K562 (cell line): Measurements from ENCODE around the gene CDKN2AIP. TPM values are rescaled to one million over a fixed set of nuclear protein-coding genes. Genes with fewer than 3 reads are reported as not detected.

Source experiments
- polyA plus RNA-seq, 8 experiments: library from polyadenylated mRNA; depleted of rRNA in 4 of 8; stranded (reverse) in 5 of 8; unstranded in 3 of 8; fragments of >200 nt; fragmentation: Nextera tagmentation in 2 of 8; fragmentation: Illumina TruSeq in 1 of 8; extraction: Ambion mirVana in 2 of 8; extraction: Trizol in 1 of 8; gene quantifications; 2 replicates each; pipeline versions ENCODE4 v1.2.1 to v1.2.3, GENCODE V29; 2011 to 2014; ENCODE audit warnings: inconsistent platforms in 1 of 8, missing spikeins in 1 of 8
- total RNA-seq, 7 experiments: library from RNA; depleted of rRNA in 6 of 7; stranded (reverse); fragments of >200 nt in 6 of 7; fragmentation: Illumina TruSeq in 2 of 7; extraction: Trizol in 2 of 7; gene quantifications; 2 replicates each; pipeline versions ENCODE4 v1.2.1 to v1.2.3, GENCODE V29; 2011 to 2021; ENCODE audit warnings: low replicate concordance in 1 of 7

Gene CDKN2AIP
- total and polyA plus RNA-seq, 9 of the 15 experiments (the other 6 are each of a cell fraction or from before 2014, with no cell fraction given), result 5.9 to 22.0 (median 19.7) TPM

Other genes with a start within 250 kb of the CDKN2AIP start
- not detected in 2 replicates for gene CLDN22, start 124.4 kb upstream of the CDKN2AIP start, total RNA-seq (2014; rRNA removed)
- gene CLDN22, start 124.4 kb upstream of the CDKN2AIP start, total RNA-seq (2014; rRNA removed; fragmentation: Illumina TruSeq; extraction: Trizol), result not detected in 2 replicates
- not detected in 2 replicates for gene CLDN22, start 124.4 kb upstream of the CDKN2AIP start, total RNA-seq (2015; rRNA removed; fragmentation: Illumina TruSeq; extraction: Trizol)
- gene CLDN22, start 124.4 kb upstream of the CDKN2AIP start, total RNA-seq (2021), result not detected in 2 replicates
- not detected in 2 replicates for gene CLDN22, start 124.4 kb upstream of the CDKN2AIP start, polyA plus RNA-seq (2011; rRNA removed)
- not detected in 2 replicates for gene CLDN22, start 124.4 kb upstream of the CDKN2AIP start, polyA plus RNA-seq (2014; fragmentation: Illumina TruSeq; extraction: Trizol)
- gene CLDN22, start 124.4 kb upstream of the CDKN2AIP start, polyA plus RNA-seq (2014; fragmentation: Nextera tagmentation; extraction: Ambion mirVana), result under 1 TPM in 1 of 2 experiments, not detected in 1; 0.21 TPM
- gene CLDN22, start 124.4 kb upstream of the CDKN2AIP start, polyA plus RNA-seq (2014; rRNA removed), result 0.11 TPM in 1 of 2 replicates, not detected in the other
- gene CLDN24, start 122.2 kb upstream of the CDKN2AIP start, total RNA-seq (2014; rRNA removed), result not detected in 2 replicates
- not detected in 2 replicates for gene CLDN24, start 122.2 kb upstream of the CDKN2AIP start, total RNA-seq (2014; rRNA removed; fragmentation: Illumina TruSeq; extraction: Trizol)
- gene CLDN24, start 122.2 kb upstream of the CDKN2AIP start, total RNA-seq (2015; rRNA removed; fragmentation: Illumina TruSeq; extraction: Trizol), result not detected in 2 replicates
- not detected in 2 replicates for gene CLDN24, start 122.2 kb upstream of the CDKN2AIP start, total RNA-seq (2021)
- not detected in 2 replicates for gene CLDN24, start 122.2 kb upstream of the CDKN2AIP start, polyA plus RNA-seq (2011; rRNA removed)
- gene CLDN24, start 122.2 kb upstream of the CDKN2AIP start, polyA plus RNA-seq (2014; fragmentation: Illumina TruSeq; extraction: Trizol), result not detected in 2 replicates
- gene CLDN24, start 122.2 kb upstream of the CDKN2AIP start, polyA plus RNA-seq (2014; fragmentation: Nextera tagmentation; extraction: Ambion mirVana), result not detected
- gene CLDN24, start 122.2 kb upstream of the CDKN2AIP start, polyA plus RNA-seq (2014; rRNA removed), result not detected in 2 replicates
- gene ING2, start 60.4 kb downstream of the CDKN2AIP start, total RNA-seq (2014; rRNA removed), result 12.4 and 12.5 TPM in 2 replicates
- 13.8 and 15.1 TPM in 2 replicates for gene ING2, start 60.4 kb downstream of the CDKN2AIP start, total RNA-seq (2014; rRNA removed; fragmentation: Illumina TruSeq; extraction: Trizol)
- 16.9 and 17.5 TPM in 2 replicates for gene ING2, start 60.4 kb downstream of the CDKN2AIP start, total RNA-seq (2015; rRNA removed; fragmentation: Illumina TruSeq; extraction: Trizol)
- 8.7 and 10.0 TPM in 2 replicates for gene ING2, start 60.4 kb downstream of the CDKN2AIP start, total RNA-seq (2021)
- gene ING2, start 60.4 kb downstream of the CDKN2AIP start, polyA plus RNA-seq (2011; rRNA removed), result 8.3 and 9.5 TPM in 2 replicates
- 18.0 and 21.4 TPM in 2 replicates for gene ING2, start 60.4 kb downstream of the CDKN2AIP start, polyA plus RNA-seq (2014; fragmentation: Illumina TruSeq; extraction: Trizol)
- gene ING2, start 60.4 kb downstream of the CDKN2AIP start, polyA plus RNA-seq (2014; fragmentation: Nextera tagmentation; extraction: Ambion mirVana), result 1 to 10 TPM; 2.9 to 4.2 TPM
- 12.5 and 18.6 TPM in 2 replicates for gene ING2, start 60.4 kb downstream of the CDKN2AIP start, polyA plus RNA-seq (2014; rRNA removed)
- gene RWDD4, start 214.5 kb downstream of the CDKN2AIP start, total RNA-seq (2014; rRNA removed), result 23.3 and 31.4 TPM in 2 replicates
- 28.2 and 30.4 TPM in 2 replicates for gene RWDD4, start 214.5 kb downstream of the CDKN2AIP start, total RNA-seq (2014; rRNA removed; fragmentation: Illumina TruSeq; extraction: Trizol)
- gene RWDD4, start 214.5 kb downstream of the CDKN2AIP start, total RNA-seq (2015; rRNA removed; fragmentation: Illumina TruSeq; extraction: Trizol), result 27.0 and 32.5 TPM in 2 replicates
- 24.2 and 26.0 TPM in 2 replicates for gene RWDD4, start 214.5 kb downstream of the CDKN2AIP start, total RNA-seq (2021)
- gene RWDD4, start 214.5 kb downstream of the CDKN2AIP start, polyA plus RNA-seq (2011; rRNA removed), result 19.3 and 23.0 TPM in 2 replicates
- 23.8 and 29.4 TPM in 2 replicates for gene RWDD4, start 214.5 kb downstream of the CDKN2AIP start, polyA plus RNA-seq (2014; fragmentation: Illumina TruSeq; extraction: Trizol)
- 10 to 100 TPM in 1 of 2 experiments, 1 to 10 TPM in 1; 8.4 to 11.7 TPM for gene RWDD4, start 214.5 kb downstream of the CDKN2AIP start, polyA plus RNA-seq (2014; fragmentation: Nextera tagmentation; extraction: Ambion mirVana)
- 24.2 and 27.8 TPM in 2 replicates for gene RWDD4, start 214.5 kb downstream of the CDKN2AIP start, polyA plus RNA-seq (2014; rRNA removed)
- gene TRAPPC11, start 214.7 kb downstream of the CDKN2AIP start, total RNA-seq (2014; rRNA removed), result 24.7 and 31.8 TPM in 2 replicates
- gene TRAPPC11, start 214.7 kb downstream of the CDKN2AIP start, total RNA-seq (2014; rRNA removed; fragmentation: Illumina TruSeq; extraction: Trizol), result 31.8 and 34.9 TPM in 2 replicates
- 26.9 and 30.6 TPM in 2 replicates for gene TRAPPC11, start 214.7 kb downstream of the CDKN2AIP start, total RNA-seq (2015; rRNA removed; fragmentation: Illumina TruSeq; extraction: Trizol)
- 26.5 and 28.7 TPM in 2 replicates for gene TRAPPC11, start 214.7 kb downstream of the CDKN2AIP start, total RNA-seq (2021)
- gene TRAPPC11, start 214.7 kb downstream of the CDKN2AIP start, polyA plus RNA-seq (2011; rRNA removed), result 48.2 and 49.0 TPM in 2 replicates
- 32.6 and 46.3 TPM in 2 replicates for gene TRAPPC11, start 214.7 kb downstream of the CDKN2AIP start, polyA plus RNA-seq (2014; fragmentation: Illumina TruSeq; extraction: Trizol)
- gene TRAPPC11, start 214.7 kb downstream of the CDKN2AIP start, polyA plus RNA-seq (2014; fragmentation: Nextera tagmentation; extraction: Ambion mirVana), result 10 to 100 TPM; 11.6 to 12.0 TPM
- gene TRAPPC11, start 214.7 kb downstream of the CDKN2AIP start, polyA plus RNA-seq (2014; rRNA removed), result 23.6 and 24.3 TPM in 2 replicates